Cardiac muscle cell (in vitro differentiated cells and primary cell): ENCODE data around the gene ZXDC. TPM values are rescaled to one million over a fixed set of nuclear protein-coding genes. Genes with fewer than 3 reads are reported as not detected.

ENCODE experiments used
- DNase-seq, 2 donors: peaks; one replicate each; pipeline versions ENCODE4 v3.0.0 to v3.0.0-alpha.2; 2010 to 2017; ENCODE audit warnings: low read depth in 1 of 2, low spot score in 1 of 2
- H3K27ac ChIP-seq: fragments of 200-600 bp; sonication (generic); 2 replicates; pipeline ENCODE4 v1.5.1; 2016
- H3K27me3 ChIP-seq: fragments of 200-600 bp; sonication (generic); 2 replicates; pipeline ENCODE4 v1.6.0; 2016; ENCODE audit warnings: control low read depth
- H3K36me3 ChIP-seq: fragments of 200-600 bp; sonication (generic); 2 replicates; pipeline ENCODE4 v1.5.1; 2016; ENCODE audit warnings: control low read depth
- H3K4me1 ChIP-seq: fragments of 200-600 bp; sonication (generic); 2 replicates; pipeline ENCODE4 v1.8.1; 2017; ENCODE audit warnings: low read depth, mild to moderate bottlenecking, mixed run types
- H3K4me3 ChIP-seq: fragments of 200-600 bp; sonication (generic); 2 replicates; pipeline ENCODE4 v1.5.1; 2016; ENCODE audit warnings: mild to moderate bottlenecking
- H3K9me3 ChIP-seq: fragments of 200-600 bp; sonication (generic); 2 replicates; pipeline ENCODE4 v1.5.1; 2017; ENCODE audit warnings: low read depth, mild to moderate bottlenecking, control low read depth
- polyA plus RNA-seq: library from polyadenylated mRNA; unstranded; fragments of >200 nt; fragmentation: Nextera tagmentation; extraction: Ambion mirVana; gene quantifications from 2 replicates; pipeline ENCODE4 v1.2.1, GENCODE V29; 2016
- total RNA-seq: library from RNA; depleted of rRNA; stranded (reverse); fragments of >200 nt; gene quantifications from 2 replicates; pipeline ENCODE4 v1.2.3, GENCODE V29; 2016
- TF ChIP-seq, protein P1 (sequence below): IDR thresholded peaks from 2 replicates; pipeline ENCODE4 v1.5.1; 2012; ENCODE audit warnings: low read depth, mild to moderate bottlenecking, low read length

Gene ZXDC
- total and polyA plus RNA-seq, 2 experiments from 2014 or later, result 40.4 to 56.3 TPM

DNA sequence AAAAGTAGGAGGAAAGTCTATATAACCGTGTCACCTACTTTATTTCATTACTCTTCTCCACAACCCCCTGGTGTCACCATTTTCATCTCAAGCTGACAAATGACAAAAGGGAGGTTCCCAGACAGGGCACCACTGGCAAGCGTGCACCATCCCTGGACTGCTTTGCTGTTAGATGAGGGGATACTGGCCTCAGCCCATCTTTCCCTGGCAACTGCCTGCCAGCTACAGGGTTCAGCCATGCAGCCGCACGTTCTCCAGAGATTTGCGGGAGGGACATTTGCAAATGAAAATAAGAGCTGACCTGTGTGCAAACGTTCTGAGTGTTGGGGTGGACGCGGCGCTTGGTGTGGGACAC, 41.2 kb upstream of the ZXDC start:
- TF ChIP-seq, protein P1, sequence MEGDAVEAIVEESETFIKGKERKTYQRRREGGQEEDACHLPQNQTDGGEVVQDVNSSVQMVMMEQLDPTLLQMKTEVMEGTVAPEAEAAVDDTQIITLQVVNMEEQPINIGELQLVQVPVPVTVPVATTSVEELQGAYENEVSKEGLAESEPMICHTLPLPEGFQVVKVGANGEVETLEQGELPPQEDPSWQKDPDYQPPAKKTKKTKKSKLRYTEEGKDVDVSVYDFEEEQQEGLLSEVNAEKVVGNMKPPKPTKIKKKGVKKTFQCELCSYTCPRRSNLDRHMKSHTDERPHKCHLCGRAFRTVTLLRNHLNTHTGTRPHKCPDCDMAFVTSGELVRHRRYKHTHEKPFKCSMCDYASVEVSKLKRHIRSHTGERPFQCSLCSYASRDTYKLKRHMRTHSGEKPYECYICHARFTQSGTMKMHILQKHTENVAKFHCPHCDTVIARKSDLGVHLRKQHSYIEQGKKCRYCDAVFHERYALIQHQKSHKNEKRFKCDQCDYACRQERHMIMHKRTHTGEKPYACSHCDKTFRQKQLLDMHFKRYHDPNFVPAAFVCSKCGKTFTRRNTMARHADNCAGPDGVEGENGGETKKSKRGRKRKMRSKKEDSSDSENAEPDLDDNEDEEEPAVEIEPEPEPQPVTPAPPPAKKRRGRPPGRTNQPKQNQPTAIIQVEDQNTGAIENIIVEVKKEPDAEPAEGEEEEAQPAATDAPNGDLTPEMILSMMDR, result no peak
- no peaks in the 10 kb centered on the region for H3K4me1 ChIP-seq

DNA sequence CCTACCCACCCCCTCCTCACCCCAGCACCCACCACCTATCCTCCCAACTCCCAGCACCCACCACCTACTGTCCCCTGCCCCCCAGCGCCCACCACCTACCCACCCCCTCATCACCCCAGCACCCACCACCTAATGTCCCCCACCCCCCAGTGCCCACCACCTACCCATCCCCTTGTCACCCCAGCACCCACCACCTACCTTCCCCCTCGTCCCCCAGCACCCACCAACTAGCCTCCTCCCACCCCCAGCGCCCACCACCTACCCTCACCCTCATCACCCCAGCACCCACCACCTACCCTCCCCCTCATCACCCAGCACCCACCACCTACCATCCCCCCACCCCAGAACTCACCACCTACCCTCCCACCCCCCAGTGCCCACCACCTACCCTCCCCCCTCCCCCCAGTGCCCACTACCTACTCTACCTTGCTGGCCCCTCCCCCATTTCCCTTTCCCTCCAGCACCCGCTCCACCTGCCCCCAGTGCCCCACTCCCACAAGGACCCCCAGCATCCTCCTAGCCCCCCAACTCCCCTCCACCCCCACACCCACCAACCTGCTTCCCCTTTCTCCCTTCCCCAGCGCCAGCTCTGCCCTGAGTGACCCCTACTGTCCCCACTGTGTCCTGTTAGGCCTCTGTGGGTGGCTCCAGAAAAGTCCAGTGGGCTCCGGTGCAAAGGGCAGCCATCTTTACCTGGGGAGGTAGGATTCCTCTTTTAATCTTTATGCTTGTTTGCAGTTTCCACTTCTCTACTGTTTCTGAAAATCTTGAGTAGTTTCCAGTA, 40.7 kb upstream of the ZXDC start:
- DNase-seq, result no peak
- TF ChIP-seq, protein P1, result no peak

More for the DNA sequence above, 41.2 kb upstream of the ZXDC start:
- H3K27me3 ChIP-seq, result no peaks in the 10 kb centered on the region
- H3K4me3 ChIP-seq, result no peak overlapping the region
- DNase-seq, result no peak
- no peaks in the 10 kb centered on the region for H3K9me3 ChIP-seq
- no peaks in the 10 kb centered on the region for H3K36me3 ChIP-seq
- H3K27ac ChIP-seq, result no peak overlapping the region

DNA sequence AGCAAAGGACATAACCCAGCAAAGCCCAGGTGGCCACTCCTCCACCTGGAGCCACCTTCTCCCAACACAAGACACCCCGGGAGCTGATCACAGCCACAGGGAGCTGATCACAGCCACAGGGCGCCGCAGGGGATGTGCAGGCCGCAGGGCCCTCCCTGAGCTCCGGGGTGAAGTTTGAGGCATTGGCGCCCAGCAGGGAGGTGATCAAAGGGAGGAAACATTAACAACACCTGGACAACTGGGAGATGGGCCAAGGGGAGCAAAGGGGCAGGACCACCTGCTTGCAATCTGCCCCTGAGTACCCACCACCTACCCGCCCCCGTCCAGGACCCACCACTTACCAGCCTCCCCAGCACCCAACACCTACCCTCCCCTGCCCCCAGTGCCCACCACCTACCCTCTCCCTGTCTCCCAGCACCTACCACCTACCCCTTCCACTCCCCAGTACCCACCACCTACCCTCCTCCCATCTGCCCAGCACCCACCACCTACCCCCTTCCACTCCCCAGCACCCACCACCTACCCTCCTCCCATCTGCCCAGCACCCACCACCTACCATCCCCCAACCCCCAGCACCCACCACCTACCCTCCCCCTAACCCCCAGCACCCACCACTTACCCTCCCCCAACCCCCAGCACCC, 39.5 kb upstream of the ZXDC start:
- Histone ChIP-seq H3K27me3 (no peaks in the 10 kb centered on the region), H3K9me3 (no peaks in the 10 kb centered on the region), H3K27ac (no peak overlapping the region), H3K36me3 (no peaks in the 10 kb centered on the region), H3K4me1 (no peaks in the 10 kb centered on the region), H3K4me3 (no peak overlapping the region)
- TF ChIP-seq, protein P1, result no peak
- no peak for DNase-seq

More for the DNA sequence above, 40.7 kb upstream of the ZXDC start:
- no peaks in the 10 kb centered on the region for H3K4me1 ChIP-seq
- no peaks in the 10 kb centered on the region for H3K9me3 ChIP-seq
- H3K36me3 ChIP-seq, result no peaks in the 10 kb centered on the region
- no peaks in the 10 kb centered on the region for H3K27me3 ChIP-seq
- H3K4me3 ChIP-seq, result no peak overlapping the region
- no peak overlapping the region for H3K27ac ChIP-seq

GRCh38 chr3:126514161-126514560, 38.5 kb upstream of the ZXDC start:
- Histone ChIP-seq H3K9me3 (no peaks in the 10 kb centered on the region), H3K36me3 (no peaks in the 10 kb centered on the region), H3K4me1 (no peaks in the 10 kb centered on the region), H3K4me3 (no peak overlapping the region), H3K27ac (no peak overlapping the region), H3K27me3 (no peaks in the 10 kb centered on the region)
- DNase-seq, result no peak
- TF ChIP-seq, protein P1, result no peak

DNA sequence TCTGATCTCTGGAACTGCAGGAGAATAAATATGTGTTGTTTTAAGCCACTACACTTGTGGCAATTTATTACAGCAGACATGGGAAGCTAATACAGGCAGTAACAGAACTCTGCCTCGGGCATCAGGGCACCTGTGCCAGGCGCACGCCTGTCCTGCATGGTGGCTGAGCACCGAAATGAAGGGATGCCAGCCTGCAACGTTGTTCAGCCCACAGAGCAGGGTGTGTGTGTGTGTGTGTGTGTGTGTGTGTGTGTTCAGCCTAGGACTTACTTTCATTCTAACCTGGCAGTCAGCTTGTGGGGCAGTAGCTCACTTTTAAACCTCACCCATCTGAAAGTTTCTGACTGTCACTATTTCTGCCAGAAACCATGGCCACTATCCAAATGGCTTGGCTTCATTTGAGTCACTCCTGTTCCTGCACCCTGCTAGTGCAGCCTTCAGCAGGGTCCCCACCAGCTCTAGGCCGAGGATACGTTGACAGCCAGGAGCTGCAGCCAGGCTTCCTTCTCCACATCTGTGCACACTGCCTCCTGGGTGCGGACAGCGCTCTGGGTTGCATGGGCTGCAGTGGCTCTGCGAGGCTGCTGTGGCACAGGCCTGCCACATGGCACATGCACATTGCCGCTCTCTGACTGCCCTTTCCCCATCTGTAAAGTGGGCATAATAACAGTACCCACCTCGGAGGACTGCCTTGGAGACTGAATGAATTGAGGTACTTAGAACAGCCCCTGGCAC, 37.4 kb upstream of the ZXDC start:
- no peaks in the 10 kb centered on the region for H3K27me3 ChIP-seq
- no peak overlapping the region for H3K27ac ChIP-seq
- H3K36me3 ChIP-seq, result no peaks in the 10 kb centered on the region
- TF ChIP-seq, protein P1, result no peak
- H3K4me3 ChIP-seq, result no peak overlapping the region
- DNase-seq, result no peak
- H3K4me1 ChIP-seq, result no peaks in the 10 kb centered on the region
- H3K9me3 ChIP-seq, result no peaks in the 10 kb centered on the region
